HFFc6 (cell line): ENCODE measurements around the gene BMF. TPM values are rescaled to one million over a fixed set of nuclear protein-coding genes. Genes with fewer than 3 reads are reported as not detected.

Source experiments
- DNase-seq: peaks from one replicate; pipeline ENCODE4 v3.0.0-alpha.2; 2018
- H3K27ac Mint-ChIP-seq: 2 replicates; pipeline ENCODE4 v1.8.0; 2020; ENCODE audit warnings: mild to moderate bottlenecking, mixed read lengths
- H3K27me3 Mint-ChIP-seq: 2 replicates; pipeline ENCODE4 v1.8.0; 2021; ENCODE audit warnings: mild to moderate bottlenecking, moderate library complexity, mixed read lengths; ENCODE audit not compliant: insufficient read depth
- H3K36me3 Mint-ChIP-seq: 2 replicates; pipeline ENCODE4 v1.8.0; 2021; ENCODE audit warnings: low read depth, mixed read lengths
- H3K4me1 Mint-ChIP-seq: 2 replicates; pipeline ENCODE4 v1.8.0; 2020; ENCODE audit warnings: low read depth, mixed read lengths
- H3K4me3 Mint-ChIP-seq: 2 replicates; pipeline ENCODE4 v1.8.0; 2020; ENCODE audit warnings: mild to moderate bottlenecking, moderate library complexity, mixed read lengths
- H3K9me3 Mint-ChIP-seq: 2 replicates; pipeline ENCODE4 v1.8.0; 2020; ENCODE audit warnings: mild to moderate bottlenecking, mixed read lengths
- CTCF ChIP-seq: fragments of 200-600 bp; sonication (generic); IDR thresholded peaks from 2 replicates; pipeline ENCODE4 v1.5.0; 2021; ENCODE audit warnings: antibody characterized with exemption, mild to moderate bottlenecking
- total RNA-seq, 6 experiments: library from RNA; stranded (reverse); fragmentation: NEBNext Ultra II Directional; extraction: Animal tissue kit (Norgen Biotek cat#: 25700); gene quantifications; 2 replicates in 1 of 6; 3 replicates in 5 of 6; pipeline ENCODE4 v1.2.3, GENCODE V29; 2021

BMF gene
- total RNA-seq, 6 experiments from 2014 or later, result 0.57 to 1.2 (median 0.81) TPM

GRCh38 chr15:40042791-40043320 is 65.8 kb downstream of the BMF start:
- H3K4me1 Mint-ChIP-seq, result peaks cover 59% of the 10 kb centered on the region
- no peak for DNase-seq
- H3K4me3 Mint-ChIP-seq, result no peak overlapping the region
- H3K27ac Mint-ChIP-seq, result no peak overlapping the region
- H3K9me3 Mint-ChIP-seq, result no peaks in the 10 kb centered on the region
- H3K27me3 Mint-ChIP-seq, result peaks cover 3% of the 10 kb centered on the region
- no peak for TF ChIP-seq CTCF
- H3K36me3 Mint-ChIP-seq, result peaks cover 16% of the 10 kb centered on the region

- DNase-seq, result no peak
- peak overlapping the region; percentile 63 for H3K4me3 Mint-ChIP-seq
- peaks cover 55% of the 10 kb centered on the region for H3K4me1 Mint-ChIP-seq
- TF ChIP-seq CTCF, result no peak
- peaks cover 31% of the 10 kb centered on the region for H3K36me3 Mint-ChIP-seq
- H3K9me3 Mint-ChIP-seq, result no peaks in the 10 kb centered on the region
- peaks cover 3% of the 10 kb centered on the region for H3K27me3 Mint-ChIP-seq
- no peak overlapping the region; the same call in 1 of the 2 replicates for H3K27ac Mint-ChIP-seq
Measured at GRCh38 chr15:40040770-40041169, 67.9 kb downstream of the BMF start.

GRCh38 chr15:40040293-40040635 is 68.4 kb downstream of the BMF start:
- Mint-ChIP-seq H3K4me1 (peaks cover 50% of the 10 kb centered on the region), H3K27ac (peak overlapping the region; percentile 67), H3K36me3 (peaks cover 35% of the 10 kb centered on the region), H3K4me3 (peak overlapping the region; percentile 63), H3K27me3 (peaks cover 3% of the 10 kb centered on the region), H3K9me3 (no peaks in the 10 kb centered on the region)
- no peak for TF ChIP-seq CTCF
- DNase-seq, result no peak

GRCh38 chr15:40038638-40039543 is 69.8 kb downstream of the BMF start, which contains the start of gene SRP14:
Gene SRP14, minus strand, starts transcription at chr15:40039181. Its CDS starts 65 bp downstream, at chr15:40039116.
- Mint-ChIP-seq H3K4me3 (peak within 1 kb of the TSS; percentile 99), H3K36me3 (peaks cover 45% of the 10 kb centered on the region), H3K4me1 (peaks cover 39% of the 10 kb centered on the region), H3K27me3 (peaks cover 3% of the 10 kb centered on the region), H3K27ac (peak within 1 kb of the TSS; percentile 97), H3K9me3 (no peaks in the 10 kb centered on the region)
- peak; percentile 83 for DNase-seq
- peak; percentile 53 for TF ChIP-seq CTCF

GRCh38 chr15:40038275-40038637 is 70.4 kb downstream of the BMF start:
- H3K4me3 Mint-ChIP-seq, result peak overlapping the region; percentile 99
- peaks cover 45% of the 10 kb centered on the region for H3K36me3 Mint-ChIP-seq
- H3K4me1 Mint-ChIP-seq, result peaks cover 39% of the 10 kb centered on the region
- H3K27me3 Mint-ChIP-seq, result peaks cover 3% of the 10 kb centered on the region
- TF ChIP-seq CTCF, result no peak
- H3K9me3 Mint-ChIP-seq, result no peaks in the 10 kb centered on the region
- DNase-seq, result no peak
- peak overlapping the region; percentile 97 for H3K27ac Mint-ChIP-seq

Other genes starting within 250 kb of the BMF start
- 100 to 1,000 TPM; 151 to 193 (median 169) TPM for gene GPR176, start 188.6 kb downstream of the BMF start, total RNA-seq
- gene EIF2AK4, start 174.8 kb downstream of the BMF start, total RNA-seq, result 10 to 100 TPM; 85.6 to 94.3 (median 90.1) TPM
- gene SRP14, start 69.7 kb downstream of the BMF start, total RNA-seq, result 100 to 1,000 TPM; 177 to 227 (median 212) TPM
- 10 to 100 TPM; 11.5 to 38.1 (median 29.6) TPM for gene BUB1B, start 52.2 kb upstream of the BMF start, total RNA-seq
- not detected for gene PAK6, start 130.2 kb upstream of the BMF start, total RNA-seq
- not detected for gene ANKRD63, start 174.2 kb upstream of the BMF start, total RNA-seq
- 1 to 10 TPM in 1 of 6 experiments, under 1 TPM in 5; 0.12 to 1.0 (median 0.48) TPM for gene PLCB2, start 199.1 kb upstream of the BMF start, total RNA-seq
- gene INAFM2, start 214.8 kb upstream of the BMF start, total RNA-seq, result 10 to 100 TPM; 19.6 to 32.8 (median 23.4) TPM
- 10 to 100 TPM; 54.3 to 92.3 (median 57.9) TPM for gene CCDC9B, start 232.1 kb upstream of the BMF start, total RNA-seq
- gene PHGR1, start 242.2 kb upstream of the BMF start, total RNA-seq, result not detected
- under 1 TPM; 0.03 to 0.26 (median 0.21) TPM for gene DISP2, start 249.3 kb upstream of the BMF start, total RNA-seq